ENCODE measurements around the gene PDX1. TPM values are rescaled to one million over a fixed set of nuclear protein-coding genes. Genes with fewer than 3 reads are reported as not detected.

Gene PDX1
- total RNA-seq, 1 experiment from 2014 or later, result not detected

- no peak for DNase-seq (ENCODE audit: low spot score)
- in situ Hi-C loops (cut with HindIII; ENCODE audit: low sequenced_read_pairs), result no loop called here
Observed at GRCh38 chr13:27921961-27922882, 2.4 kb downstream of the PDX1 start.

GRCh38 chr13:27922883-27923612, 3.2 kb downstream of the PDX1 start:
- no peak for DNase-seq (ENCODE audit: low spot score)
- in situ Hi-C loops (cut with HindIII; ENCODE audit: low sequenced_read_pairs), result no loop called here

- in situ Hi-C loops (cut with HindIII; ENCODE audit: low sequenced_read_pairs), result no loop called here
- DNase-seq (ENCODE audit: low spot score), result no peak
Observed at GRCh38 chr13:27923794-27924528, 4.2 kb downstream of the PDX1 start.

- DNase-seq (ENCODE audit: low spot score), result no peak
- in situ Hi-C loops (cut with HindIII; ENCODE audit: low sequenced_read_pairs), result no loop called here
Observed at GRCh38 chr13:27924529-27925141, 4.8 kb downstream of the PDX1 start.

- in situ Hi-C loops (cut with HindIII; ENCODE audit: low sequenced_read_pairs), result no loop called here
Observed at GRCh38 chr13:27925220-27925991, 5.6 kb downstream of the PDX1 start.

GRCh38 chr13:27926644-27927434, 7.0 kb downstream of the PDX1 start:
- in situ Hi-C loops (cut with HindIII; ENCODE audit: low sequenced_read_pairs), result no loop called here
- no peak for DNase-seq (ENCODE audit: low spot score)

More at GRCh38 chr13:27925220-27925991, 5.6 kb downstream of the PDX1 start:
- no peak for DNase-seq (ENCODE audit: low spot score)

GRCh38 chr13:27927444-27928352, 7.9 kb downstream of the PDX1 start:
- DNase-seq (ENCODE audit: low spot score), result no peak
- in situ Hi-C loops (cut with HindIII; ENCODE audit: low sequenced_read_pairs), result no loop called here

- in situ Hi-C loops (cut with HindIII; ENCODE audit: low sequenced_read_pairs), result no loop called here
Observed at GRCh38 chr13:27928353-27928804, 8.6 kb downstream of the PDX1 start.

GRCh38 chr13:27928805-27929753, 9.3 kb downstream of the PDX1 start:
- in situ Hi-C loops (cut with HindIII; ENCODE audit: low sequenced_read_pairs), result no loop called here
- no peak for DNase-seq (ENCODE audit: low spot score)

More at GRCh38 chr13:27928353-27928804, 8.6 kb downstream of the PDX1 start:
- DNase-seq (ENCODE audit: low spot score), result no peak

GRCh38 chr13:27929868-27930267, 10.1 kb downstream of the PDX1 start:
- DNase-seq (ENCODE audit: low spot score), result no peak
- in situ Hi-C loops (cut with HindIII; ENCODE audit: low sequenced_read_pairs), result no loop called here

- no peak for DNase-seq (ENCODE audit: low spot score)
- in situ Hi-C loops (cut with HindIII; ENCODE audit: low sequenced_read_pairs), result no loop called here
Observed at GRCh38 chr13:27933118-27933517, 13.3 kb downstream of the PDX1 start.

- in situ Hi-C loops (cut with HindIII; ENCODE audit: low sequenced_read_pairs), result no loop called here
Observed at GRCh38 chr13:27933580-27934328, 14.0 kb downstream of the PDX1 start.

GRCh38 chr13:27942972-27943371, 23.2 kb downstream of the PDX1 start:
- in situ Hi-C loops (cut with HindIII; ENCODE audit: low sequenced_read_pairs), result no loop called here
- no peak for DNase-seq (ENCODE audit: low spot score)

More at GRCh38 chr13:27933580-27934328, 14.0 kb downstream of the PDX1 start:
- no peak for DNase-seq (ENCODE audit: low spot score)

GRCh38 chr13:27952876-27953675, 33.3 kb downstream of the PDX1 start:
- in situ Hi-C loops (cut with HindIII; ENCODE audit: low sequenced_read_pairs), result no loop called here
- no peak for DNase-seq (ENCODE audit: low spot score)
